Measurements from ENCODE around the gene FAM227B.

The FAM227B gene

DNA sequence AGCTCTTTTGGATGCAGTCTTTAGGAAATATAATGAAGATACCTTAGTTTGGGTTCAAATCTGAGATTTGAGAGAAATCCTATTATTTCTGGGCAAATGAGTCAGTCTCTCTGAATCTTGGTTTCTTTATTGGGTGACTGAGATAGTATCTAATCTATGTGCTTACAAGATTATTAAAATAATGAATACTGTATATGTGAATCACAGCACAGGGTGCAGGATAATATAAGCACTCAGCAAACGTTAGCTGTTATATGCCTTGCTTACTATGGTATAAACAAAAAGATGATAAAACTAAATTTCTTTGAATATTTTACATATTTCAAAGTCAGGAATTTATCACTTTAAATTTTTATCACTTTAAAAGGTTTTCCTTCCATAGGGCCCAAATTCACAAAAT lies 168.0 kb downstream of the FAM227B start:
- no peak for TF ChIP-seq CTCF (IDR thresholded peaks at IDR 0.05; ENCODE audit: low read depth, low read length)
- Histone ChIP-seq H3K9me3 (no peaks in the 10 kb centered on the region), H3K4me3 (ENCODE audit: low read depth, low read length) (no peak overlapping the region), H3K4me1 (no peaks in the 10 kb centered on the region), H3K27me3 (peaks cover 3% of the 10 kb centered on the region), H3K36me3 (no peaks in the 10 kb centered on the region)
- no peak for DNase-seq

DNA sequence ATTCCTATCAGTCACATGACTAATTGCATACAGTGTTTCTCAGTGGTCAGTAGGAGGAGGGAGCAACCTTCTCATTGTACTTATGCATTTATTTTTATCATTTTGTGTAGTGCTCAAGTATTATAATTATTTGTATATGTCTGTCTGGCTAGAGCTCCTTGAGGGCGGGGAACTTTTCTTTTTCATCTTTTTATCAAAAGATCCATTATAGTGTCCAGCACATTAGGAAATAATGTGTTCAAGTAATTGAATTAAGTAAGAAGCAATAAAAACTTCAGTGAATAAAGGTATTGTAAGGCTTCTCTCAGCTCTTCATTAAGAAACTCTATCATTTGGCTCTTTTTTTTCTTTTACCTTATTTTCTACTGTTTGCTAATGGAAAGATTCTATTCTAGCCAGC lies 178.8 kb downstream of the FAM227B start:
- Histone ChIP-seq H3K9me3 (no peaks in the 10 kb centered on the region), H3K27me3 (peaks cover under 1% of the 10 kb centered on the region; the same call in 1 of the 2 replicates), H3K36me3 (no peaks in the 10 kb centered on the region), H3K4me3 (ENCODE audit: low read depth, low read length) (no peak overlapping the region), H3K4me1 (no peaks in the 10 kb centered on the region)
- no peak for DNase-seq
- TF ChIP-seq CTCF (IDR thresholded peaks at IDR 0.05; ENCODE audit: low read depth, low read length), result no peak

GRCh38 chr15:49441356-49441755 lies 179.3 kb downstream of the FAM227B start:
- Histone ChIP-seq H3K4me1 (no peaks in the 10 kb centered on the region), H3K9me3 (no peaks in the 10 kb centered on the region), H3K27me3 (no peaks in the 10 kb centered on the region; the same call in 1 of the 2 replicates), H3K4me3 (ENCODE audit: low read depth, low read length) (no peak overlapping the region), H3K36me3 (no peaks in the 10 kb centered on the region)
- no peak for DNase-seq
- TF ChIP-seq CTCF (IDR thresholded peaks at IDR 0.05; ENCODE audit: low read depth, low read length), result no peak

DNA sequence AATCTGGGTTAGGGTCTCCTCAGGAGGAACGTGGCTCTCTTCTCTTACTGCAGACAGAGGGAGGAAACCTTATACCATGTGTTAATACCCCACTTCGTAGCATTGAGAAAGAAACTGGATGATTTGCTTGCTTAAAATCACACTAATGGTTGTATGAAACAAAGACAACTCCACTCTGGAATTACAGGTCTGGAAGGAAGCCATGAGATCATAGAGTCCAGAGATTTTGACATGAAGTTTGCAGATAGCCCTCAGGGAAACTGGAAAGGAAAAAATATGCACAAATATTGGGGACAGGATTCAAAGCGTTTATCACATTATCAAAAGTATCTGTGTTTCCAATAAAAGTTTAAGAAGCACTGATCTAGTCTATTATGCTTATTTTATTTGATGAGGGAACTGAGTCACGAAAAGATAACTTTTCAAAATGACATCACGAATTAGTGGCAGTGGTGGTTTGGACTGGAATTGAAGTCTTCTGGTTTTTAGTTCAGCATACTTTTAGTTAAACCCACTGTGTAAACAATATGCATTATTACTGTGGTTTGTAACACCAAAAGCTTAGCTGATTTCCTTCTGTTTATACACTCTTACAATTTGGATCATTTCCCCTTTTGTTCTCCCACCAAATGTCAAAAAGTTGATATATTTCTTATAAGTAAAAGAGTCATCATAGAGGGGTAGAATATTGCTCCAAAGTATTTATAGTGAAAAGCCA lies 180.8 kb downstream of the FAM227B start:
- Histone ChIP-seq H3K4me3 (ENCODE audit: low read depth, low read length) (no peak overlapping the region), H3K27me3 (no peaks in the 10 kb centered on the region; the same call in 1 of the 2 replicates), H3K9me3 (no peaks in the 10 kb centered on the region), H3K36me3 (no peaks in the 10 kb centered on the region), H3K4me1 (no peaks in the 10 kb centered on the region)
- TF ChIP-seq CTCF (IDR thresholded peaks at IDR 0.05; ENCODE audit: low read depth, low read length), result no peak
- DNase-seq, result no peak

DNA sequence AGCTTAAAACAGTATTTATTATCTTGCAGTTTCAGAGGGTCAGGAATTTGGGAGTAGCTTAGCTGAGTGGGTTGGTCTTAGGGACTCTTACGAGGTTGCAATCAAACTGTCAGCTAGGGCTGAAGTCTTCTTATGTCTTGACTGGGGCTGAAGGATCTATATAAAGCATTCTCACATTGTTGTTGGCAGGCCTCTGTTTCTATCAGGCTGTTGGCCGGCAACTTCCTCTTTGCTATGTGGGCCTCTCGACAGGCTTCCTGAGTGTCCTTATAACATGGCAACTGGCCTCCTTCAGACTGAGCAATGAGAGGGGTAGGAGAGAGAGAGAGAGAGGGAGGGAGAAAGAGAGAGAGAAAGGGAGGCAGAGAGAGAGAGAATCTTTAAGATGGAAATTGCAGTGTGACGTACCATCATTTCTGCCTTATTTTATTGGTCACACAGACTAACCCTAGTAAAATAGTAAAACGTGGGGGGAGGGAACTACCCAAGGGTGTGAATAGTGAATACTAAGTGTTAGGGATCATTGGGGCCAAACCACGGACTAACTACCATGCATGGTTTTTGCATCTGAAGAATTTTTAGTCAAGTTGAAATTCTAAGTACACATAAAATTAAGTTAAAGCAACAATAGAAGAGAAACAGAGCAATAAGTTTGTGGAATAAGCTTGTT lies 181.5 kb downstream of the FAM227B start:
- no peaks in the 10 kb centered on the region for H3K4me1 ChIP-seq
- H3K36me3 ChIP-seq, result no peaks in the 10 kb centered on the region
- H3K27me3 ChIP-seq, result no peaks in the 10 kb centered on the region
- no peaks in the 10 kb centered on the region for H3K9me3 ChIP-seq
- no peak for DNase-seq
- no peak for TF ChIP-seq CTCF (IDR thresholded peaks at IDR 0.05; ENCODE audit: low read depth, low read length)
- H3K4me3 ChIP-seq (ENCODE audit: low read depth, low read length), result no peak overlapping the region

DNA sequence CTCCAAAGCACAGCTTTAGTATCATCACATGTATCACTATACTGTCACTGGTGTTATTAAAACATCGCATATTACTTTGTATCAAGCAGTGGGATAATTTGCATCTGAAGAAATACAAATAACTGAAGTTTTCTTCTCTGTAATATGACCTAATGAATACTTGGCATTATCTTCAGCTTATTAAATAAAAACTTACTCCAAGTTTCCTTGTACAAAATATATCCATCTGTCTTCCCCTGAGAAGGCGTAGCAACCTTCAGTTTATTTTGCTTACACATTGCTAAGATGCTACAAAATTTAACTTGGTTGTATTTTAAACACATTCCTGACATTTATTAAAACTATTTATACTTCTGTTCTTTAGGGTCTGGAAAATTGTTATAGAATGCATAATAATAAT lies 183.9 kb downstream of the FAM227B start:
- H3K4me3 ChIP-seq (ENCODE audit: low read depth, low read length), result no peak overlapping the region
- H3K4me1 ChIP-seq, result no peaks in the 10 kb centered on the region
- no peak for TF ChIP-seq CTCF (IDR thresholded peaks at IDR 0.05; ENCODE audit: low read depth, low read length)
- no peak for DNase-seq
- H3K36me3 ChIP-seq, result no peaks in the 10 kb centered on the region
- no peaks in the 10 kb centered on the region for H3K9me3 ChIP-seq
- H3K27me3 ChIP-seq, result no peaks in the 10 kb centered on the region
